ENCODE measurements around the gene EFCAB6. TPM values are rescaled to one million over a fixed set of nuclear protein-coding genes. Genes with fewer than 3 reads are reported as not detected.

The EFCAB6 gene
- total RNA-seq, 1 donor from 2014 or later = 7.0 TPM

GRCh38 chr22:43555561-43556515 lies 256.3 kb downstream of the EFCAB6 start:
- Mint-ChIP-seq H3K9me3 (ENCODE audit: low read depth) (peaks cover 18% of the 10 kb centered on the region), H3K27me3 (no peaks in the 10 kb centered on the region), H3K4me3 (ENCODE audit: low read depth) (no peak overlapping the region), H3K27ac (no peak overlapping the region), H3K4me1 (ENCODE audit: low read depth) (no peaks in the 10 kb centered on the region), H3K36me3 (ENCODE audit: insufficient read depth) (peaks cover 5% of the 10 kb centered on the region)
- no peak for TF ChIP-seq CTCF (IDR thresholded peaks at IDR 0.05; ENCODE audit: unreplicated experiment)
- DNase-seq (ENCODE audit: low spot score, unreplicated experiment) = no peak

GRCh38 chr22:43554694-43555365 lies 257.3 kb downstream of the EFCAB6 start:
- no peak for TF ChIP-seq CTCF (IDR thresholded peaks at IDR 0.05; ENCODE audit: unreplicated experiment)
- H3K36me3 Mint-ChIP-seq (ENCODE audit: insufficient read depth) = peaks cover 5% of the 10 kb centered on the region

GRCh38 chr22:43554259-43554636 lies 257.9 kb downstream of the EFCAB6 start:
- H3K4me3 Mint-ChIP-seq (ENCODE audit: low read depth) = no peak overlapping the region
- peaks cover 15% of the 10 kb centered on the region for H3K9me3 Mint-ChIP-seq (ENCODE audit: low read depth)
- H3K27me3 Mint-ChIP-seq = no peaks in the 10 kb centered on the region
- DNase-seq (ENCODE audit: low spot score, unreplicated experiment) = peak; percentile 3
- no peaks in the 10 kb centered on the region for H3K4me1 Mint-ChIP-seq (ENCODE audit: low read depth)
- H3K27ac Mint-ChIP-seq = no peak overlapping the region
- no peak for TF ChIP-seq CTCF (IDR thresholded peaks at IDR 0.05; ENCODE audit: unreplicated experiment)
- H3K36me3 Mint-ChIP-seq (ENCODE audit: insufficient read depth) = peaks cover 5% of the 10 kb centered on the region

More at GRCh38 chr22:43554694-43555365, 257.3 kb downstream of the EFCAB6 start:
- peaks cover 18% of the 10 kb centered on the region for H3K9me3 Mint-ChIP-seq (ENCODE audit: low read depth)
- H3K4me1 Mint-ChIP-seq (ENCODE audit: low read depth) = no peaks in the 10 kb centered on the region
- H3K27me3 Mint-ChIP-seq = no peaks in the 10 kb centered on the region
- H3K4me3 Mint-ChIP-seq (ENCODE audit: low read depth) = no peak overlapping the region
- no peak for DNase-seq (ENCODE audit: low spot score, unreplicated experiment)
- no peak overlapping the region for H3K27ac Mint-ChIP-seq

GRCh38 chr22:43553451-43554258 lies 258.4 kb downstream of the EFCAB6 start:
- Mint-ChIP-seq H3K9me3 (ENCODE audit: low read depth) (peaks cover 11% of the 10 kb centered on the region), H3K27me3 (no peaks in the 10 kb centered on the region), H3K4me1 (ENCODE audit: low read depth) (no peaks in the 10 kb centered on the region), H3K4me3 (ENCODE audit: low read depth) (no peak overlapping the region), H3K36me3 (ENCODE audit: insufficient read depth) (peaks cover 5% of the 10 kb centered on the region), H3K27ac (no peak overlapping the region)
- TF ChIP-seq CTCF (IDR thresholded peaks at IDR 0.05; ENCODE audit: unreplicated experiment) = no peak
- DNase-seq (ENCODE audit: low spot score, unreplicated experiment) = peak; percentile 3

GRCh38 chr22:43550672-43551071 lies 261.4 kb downstream of the EFCAB6 start:
- DNase-seq (ENCODE audit: low spot score, unreplicated experiment) = peak; percentile 2
- Mint-ChIP-seq H3K27ac (no peak overlapping the region), H3K4me1 (ENCODE audit: low read depth) (no peaks in the 10 kb centered on the region), H3K36me3 (ENCODE audit: insufficient read depth) (peaks cover 3% of the 10 kb centered on the region), H3K9me3 (ENCODE audit: low read depth) (peaks cover 8% of the 10 kb centered on the region), H3K27me3 (no peaks in the 10 kb centered on the region), H3K4me3 (ENCODE audit: low read depth) (no peak overlapping the region)
- TF ChIP-seq CTCF (IDR thresholded peaks at IDR 0.05; ENCODE audit: unreplicated experiment) = no peak
